Measurements from ENCODE around the gene NRXN3.
A peak's percentile ranks its signal among the peaks of the same experiment; 100 is the strongest.

NRXN3 gene

GRCh38 chr14:79453276-79453675 lies 1283.1 kb downstream of the NRXN3 start:
- H3K4me3 ChIP-seq (ENCODE audit: low read depth, low read length): no peak overlapping the region
- no peaks in the 10 kb centered on the region for H3K27me3 ChIP-seq (ENCODE audit: control insufficient read depth, insufficient read depth, low read length)
- H3K27ac ChIP-seq (ENCODE audit: low read depth, low read length): no peak overlapping the region
- H3K9ac ChIP-seq (ENCODE audit: low read depth, low read length): no peak overlapping the region
- H3K36me3 ChIP-seq (ENCODE audit: control insufficient read depth, insufficient read depth, low read length): no peaks in the 10 kb centered on the region
- H3K4me1 ChIP-seq (ENCODE audit: control insufficient read depth, insufficient read depth, low read length): no peaks in the 10 kb centered on the region
- no peaks in the 10 kb centered on the region for H3K9me3 ChIP-seq (ENCODE audit: control insufficient read depth, insufficient read depth, low read length)

- Histone ChIP-seq H3K9me3 (ENCODE audit: control insufficient read depth, insufficient read depth, low read length) (no peaks in the 10 kb centered on the region), H3K27ac (ENCODE audit: low read depth, low read length) (no peak overlapping the region), H3K9ac (ENCODE audit: low read depth, low read length) (no peak overlapping the region), H3K4me1 (ENCODE audit: control insufficient read depth, insufficient read depth, low read length) (peaks cover 20% of the 10 kb centered on the region), H3K4me3 (ENCODE audit: low read depth, low read length) (no peak overlapping the region), H3K27me3 (ENCODE audit: control insufficient read depth, insufficient read depth, low read length) (no peaks in the 10 kb centered on the region), H3K36me3 (ENCODE audit: control insufficient read depth, insufficient read depth, low read length) (no peaks in the 10 kb centered on the region)
Measured at GRCh38 chr14:79464468-79464867, 1294.3 kb downstream of the NRXN3 start.

GRCh38 chr14:79465651-79466050 lies 1295.5 kb downstream of the NRXN3 start:
- Histone ChIP-seq H3K27ac (ENCODE audit: low read depth, low read length) (no peak overlapping the region), H3K27me3 (ENCODE audit: control insufficient read depth, insufficient read depth, low read length) (no peaks in the 10 kb centered on the region), H3K4me1 (ENCODE audit: control insufficient read depth, insufficient read depth, low read length) (peaks cover 17% of the 10 kb centered on the region), H3K36me3 (ENCODE audit: control insufficient read depth, insufficient read depth, low read length) (no peaks in the 10 kb centered on the region), H3K9ac (ENCODE audit: low read depth, low read length) (no peak overlapping the region), H3K9me3 (ENCODE audit: control insufficient read depth, insufficient read depth, low read length) (no peaks in the 10 kb centered on the region), H3K4me3 (ENCODE audit: low read depth, low read length) (no peak overlapping the region)

DNA sequence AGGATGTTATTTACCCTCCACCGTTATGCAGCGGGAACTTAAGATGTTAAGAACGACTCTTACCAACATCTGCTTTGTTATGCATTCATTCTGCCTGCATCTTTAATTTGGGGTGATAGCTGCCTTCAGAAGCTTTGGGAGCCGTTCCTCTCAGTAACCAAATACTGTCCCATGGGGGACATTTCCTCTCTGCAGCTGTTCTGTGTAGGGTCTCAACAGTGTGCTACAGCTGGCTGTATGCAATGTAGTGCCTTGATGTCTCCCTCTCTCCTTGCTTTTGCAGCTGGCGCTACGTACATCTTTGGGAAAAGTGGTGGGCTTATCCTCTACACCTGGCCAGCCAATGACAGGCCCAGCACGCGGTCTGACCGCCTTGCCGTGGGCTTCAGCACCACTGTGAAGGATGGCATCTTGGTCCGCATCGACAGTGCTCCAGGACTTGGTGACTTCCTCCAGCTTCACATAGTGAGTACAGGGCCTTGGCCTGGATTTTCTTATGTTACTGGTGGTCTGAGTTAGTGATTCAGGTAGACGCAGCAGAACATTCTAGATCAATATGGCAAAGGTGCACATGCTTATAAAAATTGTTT lies 1296.9 kb downstream of the NRXN3 start:
- no peaks in the 10 kb centered on the region for H3K36me3 ChIP-seq (ENCODE audit: control insufficient read depth, insufficient read depth, low read length)
- no peak overlapping the region for H3K27ac ChIP-seq (ENCODE audit: low read depth, low read length)
- H3K4me3 ChIP-seq (ENCODE audit: low read depth, low read length): no peak overlapping the region
- no peaks in the 10 kb centered on the region for H3K27me3 ChIP-seq (ENCODE audit: control insufficient read depth, insufficient read depth, low read length)
- peaks cover 13% of the 10 kb centered on the region for H3K4me1 ChIP-seq (ENCODE audit: control insufficient read depth, insufficient read depth, low read length)
- H3K9me3 ChIP-seq (ENCODE audit: control insufficient read depth, insufficient read depth, low read length): no peaks in the 10 kb centered on the region
- H3K9ac ChIP-seq (ENCODE audit: low read depth, low read length): no peak overlapping the region

- H3K36me3 ChIP-seq (ENCODE audit: control insufficient read depth, insufficient read depth, low read length): no peaks in the 10 kb centered on the region
- no peaks in the 10 kb centered on the region for H3K27me3 ChIP-seq (ENCODE audit: control insufficient read depth, insufficient read depth, low read length)
- peaks cover 22% of the 10 kb centered on the region for H3K4me1 ChIP-seq (ENCODE audit: control insufficient read depth, insufficient read depth, low read length)
- H3K27ac ChIP-seq (ENCODE audit: low read depth, low read length): no peak overlapping the region
- H3K9ac ChIP-seq (ENCODE audit: low read depth, low read length): no peak overlapping the region
- no peaks in the 10 kb centered on the region for H3K9me3 ChIP-seq (ENCODE audit: control insufficient read depth, insufficient read depth, low read length)
- H3K4me3 ChIP-seq (ENCODE audit: low read depth, low read length): no peak overlapping the region
Measured at GRCh38 chr14:79467835-79468234, 1297.7 kb downstream of the NRXN3 start.

GRCh38 chr14:79468486-79468885 lies 1298.3 kb downstream of the NRXN3 start:
- H3K27me3 ChIP-seq (ENCODE audit: control insufficient read depth, insufficient read depth, low read length): no peaks in the 10 kb centered on the region
- no peak overlapping the region for H3K27ac ChIP-seq (ENCODE audit: low read depth, low read length)
- no peak overlapping the region for H3K4me3 ChIP-seq (ENCODE audit: low read depth, low read length)
- peaks cover 28% of the 10 kb centered on the region for H3K4me1 ChIP-seq (ENCODE audit: control insufficient read depth, insufficient read depth, low read length)
- no peaks in the 10 kb centered on the region for H3K9me3 ChIP-seq (ENCODE audit: control insufficient read depth, insufficient read depth, low read length)
- H3K9ac ChIP-seq (ENCODE audit: low read depth, low read length): no peak overlapping the region
- H3K36me3 ChIP-seq (ENCODE audit: control insufficient read depth, insufficient read depth, low read length): no peaks in the 10 kb centered on the region

DNA sequence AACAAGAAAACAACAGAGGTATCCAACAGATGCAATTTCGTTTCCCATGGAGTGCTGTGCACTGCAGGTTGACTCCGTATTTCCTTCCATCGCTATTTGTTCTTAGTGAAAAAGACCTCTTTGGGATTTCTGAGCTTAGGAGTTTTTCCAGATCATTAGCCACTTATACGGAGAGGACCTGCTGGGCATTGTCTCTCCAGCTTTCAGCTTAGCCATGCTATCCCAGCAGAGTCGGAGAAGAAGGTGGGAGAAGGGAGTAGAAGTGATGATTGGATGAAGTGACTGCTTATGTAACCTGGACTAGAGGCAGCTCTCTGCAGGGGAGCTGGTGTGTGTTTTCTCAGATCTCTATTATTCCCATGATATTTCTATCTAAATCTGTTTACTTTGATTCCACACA lies 1303.5 kb downstream of the NRXN3 start:
- Histone ChIP-seq H3K27ac (ENCODE audit: low read depth, low read length) (no peak overlapping the region), H3K4me3 (ENCODE audit: low read depth, low read length) (no peak overlapping the region), H3K27me3 (ENCODE audit: control insufficient read depth, insufficient read depth, low read length) (no peaks in the 10 kb centered on the region), H3K9ac (ENCODE audit: low read depth, low read length) (no peak overlapping the region), H3K9me3 (ENCODE audit: control insufficient read depth, insufficient read depth, low read length) (no peaks in the 10 kb centered on the region), H3K4me1 (ENCODE audit: control insufficient read depth, insufficient read depth, low read length) (peaks cover 15% of the 10 kb centered on the region), H3K36me3 (ENCODE audit: control insufficient read depth, insufficient read depth, low read length) (no peaks in the 10 kb centered on the region)

DNA sequence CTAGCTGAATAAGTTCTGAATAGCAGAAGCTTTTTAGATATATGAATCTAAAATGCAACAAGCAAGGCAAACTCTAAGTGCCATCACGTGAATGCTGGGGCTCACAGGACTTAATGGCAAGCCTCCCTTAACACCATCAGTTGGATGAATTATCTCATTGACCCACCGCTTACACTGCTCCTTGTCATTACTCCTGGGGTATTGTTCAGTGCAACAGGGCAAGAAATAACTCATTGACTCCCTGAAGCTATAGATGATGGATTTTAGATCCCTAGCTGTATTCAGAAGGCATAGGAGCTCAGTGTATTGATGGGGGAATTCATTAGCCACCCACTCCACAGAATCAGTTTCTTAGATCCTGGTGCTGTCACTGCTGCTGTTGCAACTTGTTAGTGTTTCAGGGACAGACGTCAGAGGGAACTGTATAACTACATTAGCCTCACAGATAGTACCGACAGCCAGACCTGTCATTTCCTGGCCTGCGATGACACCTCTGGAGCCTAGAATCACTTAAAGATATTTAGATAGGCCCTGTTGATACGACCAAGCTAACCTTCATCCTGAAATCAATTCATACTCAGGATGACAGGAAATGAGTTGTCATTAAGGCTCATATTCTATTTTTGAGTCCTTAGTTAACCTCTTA lies 1305.8 kb downstream of the NRXN3 start:
- Histone ChIP-seq H3K4me1 (ENCODE audit: control insufficient read depth, insufficient read depth, low read length) (peaks cover 15% of the 10 kb centered on the region), H3K9me3 (ENCODE audit: control insufficient read depth, insufficient read depth, low read length) (no peaks in the 10 kb centered on the region), H3K4me3 (ENCODE audit: low read depth, low read length) (no peak overlapping the region), H3K9ac (ENCODE audit: low read depth, low read length) (no peak overlapping the region), H3K36me3 (ENCODE audit: control insufficient read depth, insufficient read depth, low read length) (no peaks in the 10 kb centered on the region), H3K27ac (ENCODE audit: low read depth, low read length) (no peak overlapping the region), H3K27me3 (ENCODE audit: control insufficient read depth, insufficient read depth, low read length) (no peaks in the 10 kb centered on the region)

DNA sequence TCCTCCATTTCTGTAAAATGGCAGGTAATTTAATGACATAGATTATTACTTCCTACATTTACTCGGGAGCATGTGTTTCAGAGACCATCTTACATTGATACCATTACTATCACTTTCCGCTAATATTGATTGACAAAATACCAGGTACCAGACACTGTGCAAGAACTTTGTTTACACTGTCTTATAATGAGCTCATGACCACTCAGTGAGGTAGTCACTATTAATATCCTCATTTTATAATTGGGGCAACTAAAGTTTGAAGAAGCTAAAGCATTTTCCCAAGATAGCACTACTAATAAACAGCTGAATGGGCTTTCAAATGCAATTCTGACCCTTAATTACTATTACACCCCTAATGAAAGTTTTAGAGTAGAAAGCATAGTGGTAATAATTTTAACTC lies 1306.4 kb downstream of the NRXN3 start:
- Histone ChIP-seq H3K27me3 (ENCODE audit: control insufficient read depth, insufficient read depth, low read length) (no peaks in the 10 kb centered on the region), H3K27ac (ENCODE audit: low read depth, low read length) (no peak overlapping the region), H3K4me1 (ENCODE audit: control insufficient read depth, insufficient read depth, low read length) (peaks cover 15% of the 10 kb centered on the region), H3K4me3 (ENCODE audit: low read depth, low read length) (no peak overlapping the region), H3K36me3 (ENCODE audit: control insufficient read depth, insufficient read depth, low read length) (no peaks in the 10 kb centered on the region), H3K9ac (ENCODE audit: low read depth, low read length) (no peak overlapping the region), H3K9me3 (ENCODE audit: control insufficient read depth, insufficient read depth, low read length) (no peaks in the 10 kb centered on the region)

DNA sequence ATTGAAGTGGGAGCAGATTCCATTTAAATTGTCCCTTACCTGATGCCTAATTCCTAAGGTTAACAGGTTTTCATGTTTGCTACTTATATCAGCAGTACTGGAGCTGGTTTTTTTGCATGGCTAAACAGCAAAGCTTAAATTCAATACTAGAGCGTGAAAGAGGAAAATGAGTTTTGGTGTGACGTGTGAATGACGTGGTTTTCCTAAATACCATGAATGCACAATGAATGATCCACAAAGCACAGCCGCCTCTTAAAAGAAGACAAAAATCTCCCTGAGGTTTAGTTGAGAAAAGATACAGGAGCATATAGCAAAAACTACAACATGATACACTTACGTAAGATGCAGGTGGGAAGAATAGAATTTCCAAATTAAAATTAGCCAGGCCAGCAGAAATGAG lies 1310.0 kb downstream of the NRXN3 start:
- no peaks in the 10 kb centered on the region for H3K27me3 ChIP-seq (ENCODE audit: control insufficient read depth, insufficient read depth, low read length)
- peaks cover 15% of the 10 kb centered on the region for H3K4me1 ChIP-seq (ENCODE audit: control insufficient read depth, insufficient read depth, low read length)
- no peak overlapping the region for H3K4me3 ChIP-seq (ENCODE audit: low read depth, low read length)
- H3K9ac ChIP-seq (ENCODE audit: low read depth, low read length): no peak overlapping the region
- H3K27ac ChIP-seq (ENCODE audit: low read depth, low read length): no peak overlapping the region
- H3K9me3 ChIP-seq (ENCODE audit: control insufficient read depth, insufficient read depth, low read length): no peaks in the 10 kb centered on the region
- no peaks in the 10 kb centered on the region for H3K36me3 ChIP-seq (ENCODE audit: control insufficient read depth, insufficient read depth, low read length)

DNA sequence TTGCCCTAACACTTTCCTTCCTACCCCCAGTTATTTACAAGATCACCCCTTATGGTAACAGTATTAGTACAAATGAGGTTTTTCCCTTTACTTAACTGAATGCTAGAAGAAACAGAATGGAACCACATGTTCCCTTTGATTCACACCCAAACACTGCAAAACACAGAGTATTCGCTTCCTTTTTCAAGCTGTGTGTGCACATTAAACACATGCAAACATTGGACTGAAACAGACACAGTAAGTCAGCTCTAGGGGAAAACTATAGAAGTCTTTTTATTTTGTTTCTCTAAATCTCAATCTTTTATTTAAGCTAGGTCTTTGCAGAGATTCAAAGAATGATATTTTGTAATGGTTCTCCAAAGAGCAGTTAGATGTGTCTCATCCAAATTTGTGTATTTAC lies 1312.7 kb downstream of the NRXN3 start:
- no peak overlapping the region for H3K4me3 ChIP-seq (ENCODE audit: low read depth, low read length)
- no peaks in the 10 kb centered on the region for H3K27me3 ChIP-seq (ENCODE audit: control insufficient read depth, insufficient read depth, low read length)
- H3K36me3 ChIP-seq (ENCODE audit: control insufficient read depth, insufficient read depth, low read length): no peaks in the 10 kb centered on the region
- H3K9ac ChIP-seq (ENCODE audit: low read depth, low read length): no peak overlapping the region
- no peaks in the 10 kb centered on the region for H3K9me3 ChIP-seq (ENCODE audit: control insufficient read depth, insufficient read depth, low read length)
- peaks cover 15% of the 10 kb centered on the region for H3K4me1 ChIP-seq (ENCODE audit: control insufficient read depth, insufficient read depth, low read length)
- H3K27ac ChIP-seq (ENCODE audit: low read depth, low read length): peak overlapping the region; percentile 69

Measured in HUES48 (cell line).